ENCODE data around the gene DCHS2. TPM values are rescaled to one million over a fixed set of nuclear protein-coding genes. Genes with fewer than 3 reads are reported as not detected.

Gene DCHS2
- total and polyA plus RNA-seq, 10 of the 15 experiments (the other 5 are each of a cell fraction or from before 2014, with no cell fraction given): 0.01 to 0.31 (median 0.06) TPM; not detected in 3

GRCh38 chr4:154534296-154534695 lies 42.7 kb upstream of the DCHS2 start:
- Histone ChIP-seq H3K4me3 (no peak overlapping the region), H2AFZ (ENCODE audit: control insufficient read depth, low read depth, low read length) (no peak overlapping the region), H3K27ac (ENCODE audit: control insufficient read depth, insufficient read depth) (no peak overlapping the region), H3K9ac (ENCODE audit: control insufficient read depth, insufficient read depth, low read length) (no peak overlapping the region), H4K20me1 (ENCODE audit: control insufficient read depth, insufficient read depth) (no peaks in the 10 kb centered on the region), H3K36me3 (ENCODE audit: control insufficient read depth in 2 of 2, insufficient read depth in 2 of 2, low read length in 1 of 2) (peaks cover 0 to 5% of the 10 kb centered on the region in 2 experiments; a peak in 3 of 4 replicates), H3K4me1 (ENCODE audit: control insufficient read depth, insufficient read depth, low read length) (no peaks in the 10 kb centered on the region), H3K4me2 (ENCODE audit: control insufficient read depth, insufficient read depth) (no peak overlapping the region), H3K27me3 (replicated peaks in 1 of 2; ENCODE audit: control insufficient read depth in 2 of 2, insufficient read depth in 2 of 2, low read length in 1 of 2) (no peaks in the 10 kb centered on the region), H3K79me2 (ENCODE audit: control insufficient read depth, insufficient read depth, low read length) (no peaks in the 10 kb centered on the region), H3K9me3 (replicated peaks; ENCODE audit: control insufficient read depth, insufficient read depth, low read length) (no peaks in the 10 kb centered on the region)
- in situ Hi-C loops (cut with MboI): no loop called here
- no peak for TF ChIP-seq MEF2A (IDR thresholded peaks at IDR 0.05; ENCODE audit: insufficient read depth, low read depth, low read length)
- TF ChIP-seq FOXM1 (IDR thresholded peaks at IDR 0.05; ENCODE audit: low read depth, low read length): no peak
- no peak for TF ChIP-seq LARP7 (IDR thresholded peaks at IDR 0.05)
- TF ChIP-seq E4F1 (IDR thresholded peaks at IDR 0.05; ENCODE audit: borderline replicate concordance, partially characterized antibody): no peak
- TF ChIP-seq GATAD2B (conservative IDR thresholded peaks at IDR 0.05; ENCODE audit: low read depth): no peak
- no peak for TF ChIP-seq CBX5 (IDR thresholded peaks at IDR 0.05; ENCODE audit: low read depth)
- ChIA-PET POLR2A (no interaction called here), CTCF (interaction anchor here (0.9 kb wide), 1 partner anchor 28 kb away, joined by 4 read pairs; no protein-coding TSS in a partner anchor), RAD21 (ENCODE audit: unreplicated experiment) (no interaction called here), SMC1A (ENCODE audit: uncharacterized antibody, unreplicated experiment) (interaction anchor here (0.6 to 2.3 kb wide), 2 partner anchors 15 kb away, joined by 3 to 9 read pairs; no protein-coding TSS in a partner anchor)
- FAIRE-seq (no peak), DNase-seq (ENCODE audit: low read depth, low spot score) (no peak), ATAC-seq (no peak)
- intact Hi-C loops (cut with micrococcal nuclease; ENCODE audit: unreplicated experiment): no loop called here
- 100% methylated on average over 1 of the region's 1 CpG for WGBS (ENCODE audit: insufficient coverage, insufficient replicate concordance, low lambda C conversion rate, missing lambda C conversion rate)
- BruUV-seq (replicated peaks): no TSS peak

All from GM12878 (cell line).